Measurements from ENCODE around the gene CELA1. TPM values are rescaled to one million over a fixed set of nuclear protein-coding genes. Genes with fewer than 3 reads are reported as not detected.

CELA1 gene
- total RNA-seq, 1 experiment from 2014 or later, result not detected

DNA sequence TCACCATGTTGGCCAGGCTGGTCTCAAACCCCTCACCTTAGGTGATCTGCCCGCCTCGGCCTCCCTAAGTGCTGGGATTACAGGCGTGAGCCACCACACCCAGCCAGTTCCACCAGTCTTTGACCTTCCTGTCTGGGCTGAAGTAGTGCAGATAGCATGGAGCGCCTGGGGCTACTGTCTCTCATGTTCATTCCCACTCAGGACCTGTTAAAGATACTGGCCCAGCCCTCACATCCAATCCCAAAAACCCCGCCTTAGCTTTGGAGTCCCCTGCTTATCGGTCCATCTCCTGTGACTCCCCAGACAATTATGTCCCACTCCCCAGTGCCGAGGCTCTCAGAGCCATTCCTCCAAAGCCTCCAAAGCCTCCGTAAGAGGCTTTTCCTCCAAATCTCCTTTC, 12.0 kb upstream of the CELA1 start:
- DNase-seq, result no peak
- no peaks in the 10 kb centered on the region for H3K27me3 Mint-ChIP-seq (ENCODE audit: unreplicated experiment)
- TF ChIP-seq, protein P1, sequence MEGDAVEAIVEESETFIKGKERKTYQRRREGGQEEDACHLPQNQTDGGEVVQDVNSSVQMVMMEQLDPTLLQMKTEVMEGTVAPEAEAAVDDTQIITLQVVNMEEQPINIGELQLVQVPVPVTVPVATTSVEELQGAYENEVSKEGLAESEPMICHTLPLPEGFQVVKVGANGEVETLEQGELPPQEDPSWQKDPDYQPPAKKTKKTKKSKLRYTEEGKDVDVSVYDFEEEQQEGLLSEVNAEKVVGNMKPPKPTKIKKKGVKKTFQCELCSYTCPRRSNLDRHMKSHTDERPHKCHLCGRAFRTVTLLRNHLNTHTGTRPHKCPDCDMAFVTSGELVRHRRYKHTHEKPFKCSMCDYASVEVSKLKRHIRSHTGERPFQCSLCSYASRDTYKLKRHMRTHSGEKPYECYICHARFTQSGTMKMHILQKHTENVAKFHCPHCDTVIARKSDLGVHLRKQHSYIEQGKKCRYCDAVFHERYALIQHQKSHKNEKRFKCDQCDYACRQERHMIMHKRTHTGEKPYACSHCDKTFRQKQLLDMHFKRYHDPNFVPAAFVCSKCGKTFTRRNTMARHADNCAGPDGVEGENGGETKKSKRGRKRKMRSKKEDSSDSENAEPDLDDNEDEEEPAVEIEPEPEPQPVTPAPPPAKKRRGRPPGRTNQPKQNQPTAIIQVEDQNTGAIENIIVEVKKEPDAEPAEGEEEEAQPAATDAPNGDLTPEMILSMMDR (IDR thresholded peaks at IDR 0.05; ENCODE audit: unreplicated experiment), result no peak
- no peak overlapping the region for H3K4me3 Mint-ChIP-seq (ENCODE audit: low read depth, unreplicated experiment)
- CTCF ChIA-PET, result no interaction called here
- no TSS peak for BruUV-seq (replicated peaks)
- H3K9me3 Mint-ChIP-seq (ENCODE audit: low read depth, unreplicated experiment), result no peaks in the 10 kb centered on the region
- H3K4me1 Mint-ChIP-seq (ENCODE audit: low read depth, unreplicated experiment), result no peaks in the 10 kb centered on the region
- no peak overlapping the region for H3K27ac Mint-ChIP-seq (ENCODE audit: unreplicated experiment)
- intact Hi-C loops (cut with micrococcal nuclease; ENCODE audit: unreplicated experiment), result no loop called here
- no peaks in the 10 kb centered on the region for H3K36me3 Mint-ChIP-seq (ENCODE audit: insufficient read depth, unreplicated experiment)

DNA sequence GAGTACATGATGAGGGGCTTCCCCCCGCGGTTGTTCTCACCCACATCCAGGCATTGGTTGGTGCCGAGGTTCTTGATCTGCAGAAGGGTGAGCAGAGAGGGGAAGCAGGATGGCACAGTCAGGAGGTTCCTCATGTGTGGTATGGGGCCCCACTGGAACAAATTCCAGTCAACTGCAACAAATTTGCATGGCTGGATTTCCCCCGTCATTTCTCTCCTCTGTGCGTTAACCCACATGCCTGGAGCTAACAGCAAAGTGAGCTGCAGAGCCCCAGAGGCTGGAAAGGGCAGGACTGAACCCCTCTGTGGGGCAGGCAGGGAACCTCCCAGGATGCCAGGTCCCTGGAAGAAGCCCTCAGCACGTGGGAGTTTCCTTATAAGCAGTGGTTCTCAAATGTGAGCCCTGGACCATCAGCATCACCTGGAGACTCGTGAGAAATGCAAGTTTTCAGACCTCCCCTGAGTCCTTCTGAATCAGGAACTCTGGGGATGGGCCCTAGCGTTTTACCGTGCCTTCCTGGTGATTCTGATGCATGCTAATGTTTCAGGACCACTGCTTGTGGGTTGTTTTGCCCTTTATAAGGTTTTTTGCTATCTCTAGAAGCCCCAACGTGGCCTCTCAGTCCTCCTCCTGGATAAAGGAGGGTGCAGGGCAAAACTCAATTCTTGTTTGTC, 11.0 kb upstream of the CELA1 start:
- peaks cover under 1% of the 10 kb centered on the region for H3K4me1 Mint-ChIP-seq (ENCODE audit: low read depth, unreplicated experiment)
- CTCF ChIA-PET, result no interaction called here
- no peak overlapping the region for H3K27ac Mint-ChIP-seq (ENCODE audit: unreplicated experiment)
- no peaks in the 10 kb centered on the region for H3K27me3 Mint-ChIP-seq (ENCODE audit: unreplicated experiment)
- no peak for DNase-seq
- TF ChIP-seq, protein P1 (IDR thresholded peaks at IDR 0.05; ENCODE audit: unreplicated experiment), result no peak
- no peaks in the 10 kb centered on the region for H3K36me3 Mint-ChIP-seq (ENCODE audit: insufficient read depth, unreplicated experiment)
- BruUV-seq (replicated peaks), result no TSS peak
- no peaks in the 10 kb centered on the region for H3K9me3 Mint-ChIP-seq (ENCODE audit: low read depth, unreplicated experiment)
- intact Hi-C loops (cut with micrococcal nuclease; ENCODE audit: unreplicated experiment), result no loop called here
- H3K4me3 Mint-ChIP-seq (ENCODE audit: low read depth, unreplicated experiment), result no peak overlapping the region

DNA sequence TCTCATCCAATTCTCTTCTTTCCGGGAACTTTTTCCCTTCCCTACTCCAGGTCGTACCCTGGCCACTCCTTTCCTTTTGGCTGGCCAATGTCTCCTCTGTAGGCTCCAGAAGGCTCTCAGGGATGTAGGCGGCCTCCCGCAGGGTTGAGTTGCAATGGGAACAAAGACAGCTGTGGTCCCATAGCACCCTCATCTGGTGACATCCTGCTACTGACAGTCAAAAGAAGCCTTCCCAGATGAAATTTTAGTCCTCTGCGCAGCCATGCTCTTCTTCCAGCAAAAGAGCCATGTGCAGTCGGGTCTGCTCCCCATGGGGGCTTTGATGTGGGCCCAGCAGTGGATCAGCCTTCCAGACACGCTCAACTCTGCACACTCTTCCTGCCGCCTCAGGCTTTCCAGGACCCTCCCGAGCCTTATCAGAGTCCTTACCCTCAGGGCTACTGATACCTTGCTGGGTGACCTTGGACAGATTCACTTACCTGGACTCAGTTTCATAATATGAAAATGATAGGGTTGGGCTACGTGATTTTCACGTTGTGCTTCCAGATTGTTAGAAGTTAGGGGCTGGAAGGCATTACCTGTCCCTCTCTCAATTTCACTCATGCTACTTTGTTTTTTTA, 5.5 kb upstream of the CELA1 start:
- DNase-seq, result peak; percentile 62
- no peak overlapping the region for H3K27ac Mint-ChIP-seq (ENCODE audit: unreplicated experiment)
- TF ChIP-seq, protein P1 (IDR thresholded peaks at IDR 0.05; ENCODE audit: unreplicated experiment), result peak; percentile 68
- no peaks in the 10 kb centered on the region for H3K27me3 Mint-ChIP-seq (ENCODE audit: unreplicated experiment)
- intact Hi-C loops (cut with micrococcal nuclease; ENCODE audit: unreplicated experiment), result no loop called here
- BruUV-seq (replicated peaks), result TSS peak; percentile 60
- no peaks in the 10 kb centered on the region for H3K9me3 Mint-ChIP-seq (ENCODE audit: low read depth, unreplicated experiment)
- CTCF ChIA-PET, result no interaction called here
- peaks cover 8% of the 10 kb centered on the region for H3K4me1 Mint-ChIP-seq (ENCODE audit: low read depth, unreplicated experiment)
- no peak overlapping the region for H3K4me3 Mint-ChIP-seq (ENCODE audit: low read depth, unreplicated experiment)
- no peaks in the 10 kb centered on the region for H3K36me3 Mint-ChIP-seq (ENCODE audit: insufficient read depth, unreplicated experiment)

DNA sequence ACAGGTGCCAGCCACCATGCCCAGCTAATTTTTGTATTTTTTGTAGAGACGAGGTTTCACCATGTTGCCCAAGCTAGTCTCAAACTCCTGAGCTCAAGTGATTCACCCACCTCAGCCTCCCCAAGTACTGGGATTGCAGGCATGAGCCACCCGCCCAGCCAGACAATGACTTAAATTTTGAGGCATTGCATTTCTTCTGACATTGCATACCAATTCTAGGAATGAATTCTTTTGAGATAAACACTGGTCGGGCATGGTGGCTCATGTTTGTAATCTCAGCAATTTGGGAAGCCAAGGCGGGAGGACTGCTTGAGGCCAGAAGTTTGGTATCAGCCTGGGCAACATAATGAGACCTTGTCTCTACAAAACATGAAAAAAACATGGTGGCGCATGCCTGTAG, 2.5 kb upstream of the CELA1 start:
- H3K9me3 Mint-ChIP-seq (ENCODE audit: low read depth, unreplicated experiment), result no peaks in the 10 kb centered on the region
- H3K27me3 Mint-ChIP-seq (ENCODE audit: unreplicated experiment), result no peaks in the 10 kb centered on the region
- H3K4me3 Mint-ChIP-seq (ENCODE audit: low read depth, unreplicated experiment), result no peak overlapping the region
- H3K4me1 Mint-ChIP-seq (ENCODE audit: low read depth, unreplicated experiment), result peaks cover 20% of the 10 kb centered on the region
- DNase-seq, result no peak
- no peak overlapping the region for H3K27ac Mint-ChIP-seq (ENCODE audit: unreplicated experiment)
- TF ChIP-seq, protein P1 (IDR thresholded peaks at IDR 0.05; ENCODE audit: unreplicated experiment), result no peak
- CTCF ChIA-PET, result no interaction called here
- H3K36me3 Mint-ChIP-seq (ENCODE audit: insufficient read depth, unreplicated experiment), result no peaks in the 10 kb centered on the region
- intact Hi-C loops (cut with micrococcal nuclease; ENCODE audit: unreplicated experiment), result no loop called here
- no TSS peak for BruUV-seq (replicated peaks)
